ENCODE results near the gene MEPCE.
"Not testable (repeated sequence)": the region's sequence is repeated elsewhere in the genome, so short reads cannot be mapped to it uniquely, and the experiment has no call there.

MEPCE gene

GRCh38 chr7:100434297-100435144 is 4.9 kb downstream of the MEPCE start:
- DNase-seq (ENCODE audit: low spot score): no peak

GRCh38 chr7:100435401-100436304 is 6.0 kb downstream of the MEPCE start:
- DNase-seq (ENCODE audit: low spot score): peak; percentile 77

- no peak for DNase-seq (ENCODE audit: low spot score)
These were observed 7.8 kb downstream of the MEPCE start for GRCh38 chr7:100437150-100438100.

GRCh38 chr7:100438172-100438571 is 8.5 kb downstream of the MEPCE start:
- DNase-seq (ENCODE audit: low spot score): no peak

- not testable (repeated sequence) for DNase-seq (ENCODE audit: low spot score)
These were observed 9.1 kb downstream of the MEPCE start for GRCh38 chr7:100438731-100439130.

GRCh38 chr7:100439244-100439643 is 9.6 kb downstream of the MEPCE start:
- DNase-seq (ENCODE audit: low spot score): not testable (repeated sequence)

- no peak for DNase-seq (ENCODE audit: low spot score)
These were observed 12.3 kb downstream of the MEPCE start for GRCh38 chr7:100441641-100442535.

- no peak for DNase-seq (ENCODE audit: low spot score)
These were observed 13.6 kb downstream of the MEPCE start for GRCh38 chr7:100443096-100443840.

GRCh38 chr7:100444311-100445278 is 15.0 kb downstream of the MEPCE start:
- DNase-seq (ENCODE audit: low spot score): no peak

GRCh38 chr7:100446040-100446439 is 16.4 kb downstream of the MEPCE start:
- no peak for DNase-seq (ENCODE audit: low spot score)

GRCh38 chr7:100447363-100447762 is 17.7 kb downstream of the MEPCE start:
- not testable (repeated sequence) for DNase-seq (ENCODE audit: low spot score)

- DNase-seq (ENCODE audit: low spot score): no peak
These were observed 19.7 kb downstream of the MEPCE start for GRCh38 chr7:100449190-100449795.

GRCh38 chr7:100452513-100452912 is 22.9 kb downstream of the MEPCE start:
- no peak for DNase-seq (ENCODE audit: low spot score)

- not testable (repeated sequence) for DNase-seq (ENCODE audit: low spot score)
These were observed 24.2 kb downstream of the MEPCE start for GRCh38 chr7:100453854-100454253.

- DNase-seq (ENCODE audit: low spot score): no peak
These were observed 25.6 kb downstream of the MEPCE start for GRCh38 chr7:100455206-100455605.

GRCh38 chr7:100456562-100456961 is 26.9 kb downstream of the MEPCE start:
- DNase-seq (ENCODE audit: low spot score): no peak

- DNase-seq (ENCODE audit: low spot score): no peak
These were observed 27.4 kb downstream of the MEPCE start for GRCh38 chr7:100457033-100457432.

GRCh38 chr7:100464210-100464660 is 34.6 kb downstream of the MEPCE start, which contains the start of gene SPACDR:
Gene SPACDR, minus strand, starts transcription at chr7:100464260. Its CDS starts 235 bp downstream, at chr7:100464025.
- DNase-seq (ENCODE audit: low spot score): no peak
